OCI-LY7 (cell line): ENCODE measurements around the gene STK35. TPM values are rescaled to one million over a fixed set of nuclear protein-coding genes. Genes with fewer than 3 reads are reported as not detected.

Experiments
- BruUV-seq: library from RNA; stranded (reverse); fragments of 400-500 nt; replicated peaks from 2 replicates; lab custom pipeline; 2021; lab: Mats Ljungman, UMichigan
- CTCF ChIA-PET: fragments of 300-600 bp; sonication (Branson Sonifier 250); formaldehyde crosslinking; loops from one replicate; lab custom pipeline; 2022; ENCODE audit warnings: antibody characterized with exemption; ENCODE audit not compliant: unreplicated experiment; lab: Charles Lee
- POLR2A ChIA-PET: fragments of 300-600 bp; sonication (Branson Sonifier 250); formaldehyde crosslinking; loops from one replicate; lab custom pipeline; 2022; ENCODE audit warnings: antibody characterized with exemption; lab: Charles Lee
- DNase-seq: peaks from one replicate; pipeline ENCODE4 v3.0.0-alpha.2; 2015; ENCODE audit warnings: low spot score
- H2AFZ ChIP-seq: fragments of 200-600 bp; sonication (generic), shearing (Covaris generic); 2 replicates; pipeline ENCODE4 v1.6.1; 2014; ENCODE audit warnings: mild to moderate bottlenecking, antibody characterized with exemption, low read length, moderate library complexity
- H3K27ac ChIP-seq: fragments of 200-600 bp; sonication (generic); 2 replicates; pipeline ENCODE4 v1.5.1; 2014; ENCODE audit warnings: mixed run types, low read depth, mild to moderate bottlenecking, moderate library complexity, low read length, inconsistent platforms; ENCODE audit not compliant: poor library complexity, severe bottlenecking
- H3K36me3 ChIP-seq: fragments of 200-600 bp; sonication (generic); 2 replicates; pipeline ENCODE4 v1.6.1; 2014; ENCODE audit warnings: mild to moderate bottlenecking, antibody characterized with exemption, low read length, moderate library complexity, mixed read lengths; ENCODE audit not compliant: insufficient read depth
- H3K4me1 ChIP-seq: fragments of 200-600 bp; sonication (generic); 2 replicates; pipeline ENCODE4 v1.5.1; 2014; ENCODE audit warnings: mild to moderate bottlenecking, low read length; ENCODE audit not compliant: insufficient read depth, poor library complexity, severe bottlenecking
- H3K4me2 ChIP-seq: fragments of 200-600 bp; sonication (generic); 2 replicates; pipeline ENCODE4 v1.6.1; 2014; ENCODE audit warnings: mild to moderate bottlenecking, low read length
- H3K4me3 ChIP-seq: fragments of 200-600 bp; sonication (generic); 2 replicates; pipeline ENCODE4 v1.5.1; 2014; ENCODE audit warnings: mild to moderate bottlenecking, low read depth, low read length; ENCODE audit not compliant: poor library complexity, severe bottlenecking
- H3K79me2 ChIP-seq: fragments of 200-600 bp; sonication (generic); 2 replicates; pipeline ENCODE4 v1.6.1; 2016; ENCODE audit warnings: low read depth, mild to moderate bottlenecking, low read length, moderate library complexity, mixed read lengths; ENCODE audit not compliant: insufficient read depth
- H3K9me2 ChIP-seq: fragments of 200-600 bp; sonication (generic); 2 replicates; pipeline ENCODE4 v1.6.1; 2016; ENCODE audit warnings: mild to moderate bottlenecking, low read length, mixed read lengths; ENCODE audit not compliant: insufficient read depth
- H3K9me3 ChIP-seq: fragments of 200-600 bp; sonication (generic); 2 replicates; pipeline ENCODE4 v1.6.1; 2014; ENCODE audit warnings: mild to moderate bottlenecking, mixed run types, low read length, mixed read lengths
- H4K20me1 ChIP-seq: fragments of 200-600 bp; sonication (generic); 2 replicates; pipeline ENCODE4 v1.6.1; 2014; ENCODE audit warnings: mild to moderate bottlenecking, antibody characterized with exemption, low read length, moderate library complexity, mixed read lengths; ENCODE audit not compliant: insufficient read depth
- CTCF ChIP-seq: fragments of 200-600 bp; sonication (generic); conservative IDR thresholded peaks from 2 replicates; pipeline ENCODE4 v1.5.1; 2014; ENCODE audit warnings: mild to moderate bottlenecking, antibody characterized with exemption, low read length, moderate library complexity, mixed read lengths
- EZH2phosphoT487 ChIP-seq: fragments of 200-600 bp; sonication (generic); IDR thresholded peaks from 2 replicates; pipeline ENCODE4 v1.6.1; 2018; ENCODE audit warnings: low read depth, borderline replicate concordance, mild to moderate bottlenecking, mixed run types, antibody characterized with exemption, low read length, moderate library complexity, mixed read lengths
- intact Hi-C: fragments of 100-400 bp; cut with micrococcal nuclease; formaldehyde crosslinking; loops from one replicate; pipeline ENCODE4 v1.10.0; 2022; ENCODE audit not compliant: unreplicated experiment
- total RNA-seq, 2 experiments: library from RNA; depleted of rRNA in 1 of 2; stranded (reverse); fragments of >200 nt in 1 of 2; shearing (Covaris generic) in 1 of 2; gene quantifications; 2 replicates each; pipeline ENCODE4 v1.2.3, GENCODE V29; 2014 to 2022

Gene STK35
- total RNA-seq, 2 experiments from 2014 or later: 21.4 to 22.3 TPM

- TF ChIP-seq EZH2phosphoT487 (no peak), CTCF (no peak)
- POLR2A ChIA-PET: no interaction called here
- intact Hi-C loops: no loop called here
- H3K4me2 ChIP-seq: no peak overlapping the region
- no peaks in the 10 kb centered on the region for H3K9me3 ChIP-seq
- DNase-seq: no peak
- no TSS peak for BruUV-seq
- no peak overlapping the region for H2AFZ ChIP-seq
- H3K27ac ChIP-seq: no peak overlapping the region
- no peaks in the 10 kb centered on the region for H3K36me3 ChIP-seq
- peaks cover 4% of the 10 kb centered on the region for H3K4me1 ChIP-seq
- no peaks in the 10 kb centered on the region for H3K79me2 ChIP-seq
- H3K4me3 ChIP-seq: no peak overlapping the region
- CTCF ChIA-PET: no interaction called here
- H3K9me2 ChIP-seq: no peaks in the 10 kb centered on the region
- no peaks in the 10 kb centered on the region for H4K20me1 ChIP-seq
Measured at GRCh38 chr20:2156224-2156623, 54.6 kb downstream of the STK35 start.

- Histone ChIP-seq H3K4me3 (no peak overlapping the region), H3K4me1 (peaks cover 4% of the 10 kb centered on the region), H3K36me3 (no peaks in the 10 kb centered on the region), H3K27ac (no peak overlapping the region), H3K79me2 (no peaks in the 10 kb centered on the region), H3K4me2 (no peak overlapping the region), H2AFZ (no peak overlapping the region), H3K9me2 (no peaks in the 10 kb centered on the region), H4K20me1 (no peaks in the 10 kb centered on the region), H3K9me3 (no peaks in the 10 kb centered on the region)
- intact Hi-C loops: no loop called here
- CTCF ChIA-PET: no interaction called here
- TF ChIP-seq EZH2phosphoT487 (no peak), CTCF (no peak)
- BruUV-seq: no TSS peak
- DNase-seq: no peak
- POLR2A ChIA-PET: no interaction called here
Measured at GRCh38 chr20:2156666-2157624, 55.3 kb downstream of the STK35 start.
